D721Med (cell line): Measurements from ENCODE around the gene LARGE2.

Experiments used
- DNase-seq: peaks from one replicate; pipeline ENCODE4 v3.0.0; 2011; ENCODE audit warnings: low spot score; ENCODE audit not compliant: insufficient read length
- FAIRE-seq: peaks from 2 replicates; lab custom pipeline; 2011; peaks lifted over from hg19 to GRCh38; lab: Jason Lieb, UNC
- TF ChIP-seq, protein P1 (sequence below): IDR thresholded peaks from 2 replicates; pipeline ENCODE4 v1.5.1; 2012; ENCODE audit warnings: mild to moderate bottlenecking, control low read depth; ENCODE audit not compliant: insufficient read depth; ENCODE audit errors: missing control alignments

LARGE2 gene

DNA sequence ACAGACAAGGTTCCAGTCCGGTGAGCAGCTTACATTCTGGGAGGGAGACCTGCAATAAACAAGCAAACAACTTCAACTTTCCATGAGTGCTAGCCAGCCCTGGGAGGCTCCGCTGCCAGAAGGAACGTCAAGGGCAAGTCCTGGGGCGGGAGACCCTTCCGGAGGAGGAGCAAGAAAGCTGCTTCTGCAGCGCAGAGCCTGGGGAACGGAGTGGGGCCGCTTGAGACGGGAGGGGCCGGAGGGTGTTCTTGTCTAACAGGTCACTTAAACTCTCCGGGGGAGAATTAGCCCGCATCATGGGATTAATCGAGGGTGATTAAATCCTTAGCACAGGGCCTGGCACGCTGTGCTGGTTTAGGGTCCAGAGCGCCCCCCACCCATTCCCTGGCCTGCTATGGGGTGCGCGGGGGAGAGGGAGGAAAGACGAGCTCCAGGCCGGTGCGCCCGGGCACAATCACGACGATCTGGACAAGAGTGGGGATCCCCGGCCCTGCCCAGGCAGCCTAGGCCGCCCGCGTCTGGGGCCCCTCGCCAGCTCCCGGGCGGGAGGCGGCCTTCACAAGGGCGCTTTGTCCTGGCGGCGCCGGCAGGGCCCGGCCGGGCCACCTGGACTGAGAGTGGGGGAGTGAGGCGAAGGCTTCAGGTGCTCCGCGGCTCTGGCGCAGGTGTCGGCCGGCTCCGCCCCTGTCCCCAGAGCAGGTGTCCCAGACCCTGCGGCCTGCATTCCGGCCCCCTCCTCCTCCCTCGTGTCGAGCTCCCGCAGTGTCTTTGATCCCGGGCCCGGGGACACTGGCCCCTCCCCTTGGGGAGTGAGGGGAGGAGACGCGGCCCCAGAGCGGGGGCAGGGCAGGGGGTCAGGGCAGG is 663 bp upstream of the LARGE2 start:
- FAIRE-seq (no peak), DNase-seq (peak; percentile 76)
- TF ChIP-seq, protein P1, sequence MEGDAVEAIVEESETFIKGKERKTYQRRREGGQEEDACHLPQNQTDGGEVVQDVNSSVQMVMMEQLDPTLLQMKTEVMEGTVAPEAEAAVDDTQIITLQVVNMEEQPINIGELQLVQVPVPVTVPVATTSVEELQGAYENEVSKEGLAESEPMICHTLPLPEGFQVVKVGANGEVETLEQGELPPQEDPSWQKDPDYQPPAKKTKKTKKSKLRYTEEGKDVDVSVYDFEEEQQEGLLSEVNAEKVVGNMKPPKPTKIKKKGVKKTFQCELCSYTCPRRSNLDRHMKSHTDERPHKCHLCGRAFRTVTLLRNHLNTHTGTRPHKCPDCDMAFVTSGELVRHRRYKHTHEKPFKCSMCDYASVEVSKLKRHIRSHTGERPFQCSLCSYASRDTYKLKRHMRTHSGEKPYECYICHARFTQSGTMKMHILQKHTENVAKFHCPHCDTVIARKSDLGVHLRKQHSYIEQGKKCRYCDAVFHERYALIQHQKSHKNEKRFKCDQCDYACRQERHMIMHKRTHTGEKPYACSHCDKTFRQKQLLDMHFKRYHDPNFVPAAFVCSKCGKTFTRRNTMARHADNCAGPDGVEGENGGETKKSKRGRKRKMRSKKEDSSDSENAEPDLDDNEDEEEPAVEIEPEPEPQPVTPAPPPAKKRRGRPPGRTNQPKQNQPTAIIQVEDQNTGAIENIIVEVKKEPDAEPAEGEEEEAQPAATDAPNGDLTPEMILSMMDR, result no peak

DNA sequence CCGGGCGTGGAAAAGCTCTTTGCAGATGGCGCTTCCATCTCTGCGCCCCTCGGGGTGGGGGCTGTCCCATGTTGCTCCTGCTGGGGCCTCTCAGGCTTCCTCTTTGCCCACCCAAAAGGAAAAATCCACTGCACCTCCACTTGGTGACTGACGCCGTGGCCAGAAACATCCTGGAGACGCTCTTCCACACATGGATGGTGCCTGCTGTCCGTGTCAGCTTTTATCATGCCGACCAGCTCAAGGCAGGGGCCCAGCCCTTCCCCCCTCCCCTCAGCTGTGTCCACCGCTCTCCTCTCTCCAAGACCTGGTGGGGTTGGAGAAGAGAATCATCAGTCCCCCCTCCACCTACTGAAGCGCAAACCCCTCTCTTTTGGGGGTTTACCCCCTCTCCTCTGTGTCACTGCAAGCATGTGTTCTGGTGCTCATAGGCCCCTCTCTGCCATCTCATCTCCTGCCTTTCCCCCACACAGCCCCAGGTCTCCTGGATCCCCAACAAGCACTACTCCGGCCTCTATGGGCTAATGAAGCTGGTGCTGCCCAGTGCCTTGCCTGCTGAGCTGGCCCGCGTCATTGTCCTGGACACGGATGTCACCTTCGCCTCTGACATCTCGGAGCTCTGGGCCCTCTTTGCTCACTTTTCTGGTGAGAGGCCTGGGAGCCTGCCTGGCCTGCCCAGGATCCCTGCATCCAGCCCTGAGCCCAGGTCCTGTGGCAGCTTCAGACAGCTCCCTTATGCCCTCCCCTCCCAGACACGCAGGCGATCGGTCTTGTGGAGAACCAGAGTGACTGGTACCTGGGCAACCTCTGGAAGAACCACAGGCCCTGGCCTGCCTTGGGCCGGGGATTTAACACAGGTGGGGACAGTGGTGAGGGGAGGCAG is 1.8 kb downstream of the LARGE2 start:
- TF ChIP-seq, protein P1, result no peak
- FAIRE-seq, result no peak
- DNase-seq, result peak; percentile 19

DNA sequence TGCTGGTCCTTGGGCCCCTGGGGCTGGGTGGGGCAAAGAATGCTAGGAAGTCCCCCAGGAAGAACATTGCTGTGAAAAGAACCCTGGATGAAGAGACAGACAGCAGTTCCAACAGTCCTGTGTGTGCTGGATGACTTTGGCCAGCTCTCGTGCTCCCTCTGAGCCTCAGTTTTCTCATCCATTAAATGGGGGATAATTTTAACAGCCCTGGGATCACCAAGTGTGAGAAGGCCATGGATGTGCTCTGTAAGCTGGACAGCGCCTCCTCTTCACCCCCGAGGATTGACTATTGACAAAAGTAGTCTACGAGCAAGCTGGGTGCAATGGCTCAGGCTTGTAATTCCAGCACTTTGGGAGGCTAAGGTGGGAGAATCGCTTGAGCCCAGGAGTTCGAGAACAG is 2.5 kb downstream of the LARGE2 start:
- TF ChIP-seq, protein P1, result no peak
- DNase-seq (peak; percentile 7), FAIRE-seq (no peak)

DNA sequence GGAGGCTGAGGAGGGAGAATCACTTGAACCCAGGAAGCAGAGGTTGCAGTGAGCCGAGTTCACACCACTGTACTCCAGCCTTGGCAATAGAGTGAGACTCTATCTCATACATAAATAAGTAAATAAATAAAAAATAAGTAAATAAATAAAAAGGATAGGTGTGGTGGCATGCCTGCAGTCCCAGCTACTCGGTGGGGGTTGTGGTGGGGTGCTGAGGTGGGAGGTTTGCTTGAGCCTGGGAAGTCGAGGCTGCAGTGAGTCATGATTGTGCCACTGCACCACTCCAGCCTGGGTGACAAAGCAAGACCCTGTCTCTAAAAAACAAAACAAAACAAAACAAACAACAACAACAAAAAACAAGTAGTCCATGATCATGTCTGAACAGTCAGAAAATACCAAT is 3.1 kb downstream of the LARGE2 start:
- DNase-seq, result no peak
- FAIRE-seq, result no peak
- TF ChIP-seq, protein P1, result no peak

DNA sequence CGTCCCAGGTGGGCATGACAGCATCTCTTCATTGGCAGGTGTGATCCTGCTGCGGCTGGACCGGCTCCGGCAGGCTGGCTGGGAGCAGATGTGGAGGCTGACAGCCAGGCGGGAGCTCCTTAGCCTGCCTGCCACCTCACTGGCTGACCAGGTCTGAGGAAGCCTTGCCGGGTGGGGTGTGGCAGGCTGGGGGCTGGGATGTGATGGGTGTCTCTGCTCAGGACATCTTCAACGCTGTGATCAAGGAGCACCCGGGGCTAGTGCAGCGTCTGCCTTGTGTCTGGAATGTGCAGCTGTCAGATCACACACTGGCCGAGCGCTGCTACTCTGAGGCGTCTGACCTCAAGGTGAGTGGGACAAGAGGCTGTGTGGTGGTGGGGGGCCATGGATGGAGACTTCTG is 3.5 kb downstream of the LARGE2 start:
- peak; percentile 21 for DNase-seq
- TF ChIP-seq, protein P1, result no peak
- FAIRE-seq, result no peak

DNA sequence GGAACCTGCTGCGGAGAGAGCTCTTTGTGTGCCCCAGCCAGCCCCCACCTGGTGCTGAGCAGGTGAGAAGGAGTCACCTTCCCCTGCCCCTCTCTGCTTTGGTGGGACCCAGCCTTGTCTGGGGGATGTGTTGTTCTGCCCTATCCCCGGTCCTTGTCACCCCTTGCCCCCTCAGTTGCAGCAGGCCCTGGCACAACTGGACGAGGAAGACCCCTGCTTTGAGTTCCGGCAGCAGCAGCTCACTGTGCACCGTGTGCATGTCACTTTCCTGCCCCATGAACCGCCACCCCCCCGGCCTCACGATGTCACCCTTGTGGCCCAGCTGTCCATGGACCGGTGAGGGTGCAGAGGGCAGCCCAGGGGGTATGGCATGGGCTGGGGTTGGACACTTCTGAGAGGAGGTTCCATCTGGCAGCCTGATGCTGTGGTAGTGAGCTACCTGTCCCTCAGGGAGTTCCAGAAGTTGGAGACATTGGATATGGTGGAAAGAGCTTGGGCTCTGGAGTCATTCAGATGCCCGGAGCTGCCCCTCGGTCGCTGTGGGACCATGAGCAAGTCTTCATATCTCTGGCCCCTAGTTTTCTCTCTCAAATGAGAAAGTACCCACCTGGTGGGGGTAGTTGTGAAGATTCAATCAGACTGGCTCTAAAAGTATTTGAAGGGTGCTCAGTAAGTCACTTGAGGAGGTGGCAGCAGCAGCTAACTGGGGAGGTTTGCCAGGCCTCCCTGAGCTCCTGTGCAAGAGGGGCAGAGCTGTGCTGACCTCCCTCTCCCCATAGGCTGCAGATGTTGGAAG is 4.3 kb downstream of the LARGE2 start:
- DNase-seq (peak; percentile 9), FAIRE-seq (no peak)
- TF ChIP-seq, protein P1, result no peak
